ENCODE data around the gene APLP2. TPM values are rescaled to one million over a fixed set of nuclear protein-coding genes. Genes with fewer than 3 reads are reported as not detected.

APLP2 gene
- total and polyA plus RNA-seq, 2 of the 13 experiments (the other 11 are each of a cell fraction or from before 2014, with no cell fraction given) = 315 to 594 TPM

- TF ChIP-seq ZNF512 (CRISPR knock-in tag; IDR thresholded peaks at IDR 0.05) (no peak), FLYWCH1 (CRISPR knock-in tag; IDR thresholded peaks at IDR 0.05) (no peak), IKZF1 (IDR thresholded peaks at IDR 0.05) (no peak), SSRP1 (CRISPR knock-in tag; IDR thresholded peaks at IDR 0.05) (no peak), GTF3A (CRISPR knock-in tag; conservative IDR thresholded peaks at IDR 0.05) (no peak), AHDC1 (CRISPR knock-in tag; IDR thresholded peaks at IDR 0.05; ENCODE audit: borderline replicate concordance) (no peak), LRRFIP1 (CRISPR knock-in tag; conservative IDR thresholded peaks at IDR 0.05) (no peak), ZNF570 (CRISPR knock-in tag; IDR thresholded peaks at IDR 0.05; ENCODE audit: borderline replicate concordance) (no peak), ZNF124 (CRISPR knock-in tag; IDR thresholded peaks at IDR 0.05) (no peak), NFE2L1 (CRISPR knock-in tag; IDR thresholded peaks at IDR 0.05; ENCODE audit: borderline replicate concordance) (no peak), TAF15 (IDR thresholded peaks at IDR 0.05; ENCODE audit: low read depth, low read length, poor library complexity, severe bottlenecking) (no peak), HOXA5 (CRISPR knock-in tag; IDR thresholded peaks at IDR 0.05) (no peak), THRA (CRISPR knock-in tag; IDR thresholded peaks at IDR 0.05; ENCODE audit: borderline replicate concordance) (no peak), GABPA (IDR thresholded peaks at IDR 0.05; ENCODE audit: low read depth, low read length) (no peak), GABPA (CRISPR knock-in tag; IDR thresholded peaks at IDR 0.05; ENCODE audit: low read depth) (no peak), KMT2A (CRISPR knock-in tag; IDR thresholded peaks at IDR 0.05) (no peak)
- TF ChIP-seq, protein P1, sequence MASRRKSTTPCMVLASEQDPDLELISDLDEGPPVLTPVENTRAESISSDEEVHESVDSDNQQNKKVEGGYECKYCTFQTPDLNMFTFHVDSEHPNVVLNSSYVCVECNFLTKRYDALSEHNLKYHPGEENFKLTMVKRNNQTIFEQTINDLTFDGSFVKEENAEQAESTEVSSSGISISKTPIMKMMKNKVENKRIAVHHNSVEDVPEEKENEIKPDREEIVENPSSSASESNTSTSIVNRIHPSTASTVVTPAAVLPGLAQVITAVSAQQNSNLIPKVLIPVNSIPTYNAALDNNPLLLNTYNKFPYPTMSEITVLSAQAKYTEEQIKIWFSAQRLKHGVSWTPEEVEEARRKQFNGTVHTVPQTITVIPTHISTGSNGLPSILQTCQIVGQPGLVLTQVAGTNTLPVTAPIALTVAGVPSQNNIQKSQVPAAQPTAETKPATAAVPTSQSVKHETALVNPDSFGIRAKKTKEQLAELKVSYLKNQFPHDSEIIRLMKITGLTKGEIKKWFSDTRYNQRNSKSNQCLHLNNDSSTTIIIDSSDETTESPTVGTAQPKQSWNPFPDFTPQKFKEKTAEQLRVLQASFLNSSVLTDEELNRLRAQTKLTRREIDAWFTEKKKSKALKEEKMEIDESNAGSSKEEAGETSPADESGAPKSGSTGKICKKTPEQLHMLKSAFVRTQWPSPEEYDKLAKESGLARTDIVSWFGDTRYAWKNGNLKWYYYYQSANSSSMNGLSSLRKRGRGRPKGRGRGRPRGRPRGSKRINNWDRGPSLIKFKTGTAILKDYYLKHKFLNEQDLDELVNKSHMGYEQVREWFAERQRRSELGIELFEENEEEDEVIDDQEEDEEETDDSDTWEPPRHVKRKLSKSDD (CRISPR knock-in tag; IDR thresholded peaks at IDR 0.05; ENCODE audit: low read depth) = no peak
Observed at GRCh38 chr11:130129922-130130321, 60.2 kb downstream of the APLP2 start (continued).

All from HepG2 (cell line).